GM18873 (cell line): ENCODE measurements around the gene SMCO3.

ENCODE experiments used
- ATAC-seq: cut with Tn5 transposase; IDR thresholded peaks from one replicate; pipeline ENCODE4 v1.9.1; 2021; ENCODE audit warnings: mild to moderate bottlenecking, moderate library complexity, moderate number of reproducible peaks; ENCODE audit not compliant: unreplicated experiment, low FRiP score

SMCO3 gene

GRCh38 chr12:14814014-14814413 is at the start of gene SMCO3:
SMCO3 (minus strand) TSS chr12:14814182; CDS start chr12:14806680, 7,502 bp downstream.
- ATAC-seq, result no peak

- no peak for ATAC-seq
These were observed 46.5 kb upstream of the SMCO3 start for GRCh38 chr12:14860490-14860889.

GRCh38 chr12:14858513-14858912 is 44.5 kb upstream of the SMCO3 start:
- no peak for ATAC-seq

- no peak for ATAC-seq
These were observed 40.7 kb upstream of the SMCO3 start for GRCh38 chr12:14854586-14855183.

GRCh38 chr12:14853961-14854360 is 40.0 kb upstream of the SMCO3 start:
- ATAC-seq, result no peak

GRCh38 chr12:14852880-14853279 is 38.9 kb upstream of the SMCO3 start:
- no peak for ATAC-seq

GRCh38 chr12:14850929-14851663 is 37.1 kb upstream of the SMCO3 start:
- peak; percentile 55 for ATAC-seq

GRCh38 chr12:14849661-14850060 is 35.7 kb upstream of the SMCO3 start:
- no peak for ATAC-seq

GRCh38 chr12:14846876-14847580 is 33.0 kb upstream of the SMCO3 start:
- no peak for ATAC-seq

GRCh38 chr12:14846042-14846587 is 32.1 kb upstream of the SMCO3 start:
- no peak for ATAC-seq

- no peak for ATAC-seq
These were observed 31.4 kb upstream of the SMCO3 start for GRCh38 chr12:14845350-14845750.

GRCh38 chr12:14844401-14844800 is 30.4 kb upstream of the SMCO3 start:
- ATAC-seq, result no peak

GRCh38 chr12:14843425-14843887 is 29.5 kb upstream of the SMCO3 start, which contains the start of gene ART4:
ART4 (minus strand) TSS chr12:14843526; CDS start chr12:14843113, 413 bp downstream.
- no peak for ATAC-seq

GRCh38 chr12:14842315-14842714 is 28.3 kb upstream of the SMCO3 start:
- no peak for ATAC-seq

GRCh38 chr12:14841761-14842160 is 27.8 kb upstream of the SMCO3 start:
- no peak for ATAC-seq

- no peak for ATAC-seq
These were observed 26.6 kb upstream of the SMCO3 start for GRCh38 chr12:14840616-14841015.

GRCh38 chr12:14839262-14839661 is 25.3 kb upstream of the SMCO3 start:
- ATAC-seq, result no peak

- ATAC-seq, result no peak
These were observed 22.6 kb upstream of the SMCO3 start for GRCh38 chr12:14836336-14837210.

- ATAC-seq, result no peak
These were observed 20.5 kb upstream of the SMCO3 start for GRCh38 chr12:14834509-14834908.

GRCh38 chr12:14833952-14834351 is 20.0 kb upstream of the SMCO3 start:
- no peak for ATAC-seq
